ENCODE data around the gene ARHGEF2. TPM values are rescaled to one million over a fixed set of nuclear protein-coding genes. Genes with fewer than 3 reads are reported as not detected.
"Not testable (repeated sequence)": the region's sequence is repeated elsewhere in the genome, so short reads cannot be mapped to it uniquely, and the experiment has no call there.

The ARHGEF2 gene
- total RNA-seq, 2 experiments from 2014 or later, result 78.8 to 133 TPM

DNA sequence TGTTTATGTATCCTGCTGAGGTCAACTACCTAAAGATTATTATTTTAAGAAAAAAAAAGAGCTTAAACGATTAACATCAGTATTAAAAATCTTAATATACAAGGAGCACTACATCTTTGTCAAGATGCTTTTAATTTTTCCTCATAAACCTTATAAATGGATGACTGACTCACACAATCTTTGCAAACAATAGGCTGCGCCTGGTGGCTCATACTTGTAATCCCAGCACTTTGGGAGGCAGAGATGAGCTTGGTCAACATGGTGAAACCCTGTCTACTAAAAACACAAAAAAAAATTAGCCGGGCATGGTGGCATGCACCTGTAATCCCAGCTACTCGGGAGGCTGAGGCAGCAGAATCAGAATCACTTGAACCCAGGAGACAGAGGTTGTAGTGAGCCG, 45.9 kb downstream of the ARHGEF2 start:
- peaks cover 63% of the 10 kb centered on the region for H3K79me2 ChIP-seq (ENCODE audit: insufficient read depth, low read depth, low read length)
- POLR2A ChIA-PET, result interaction anchor here (0.8 to 4.1 kb wide), 8 partner anchors 15 to 88 kb away, joined by 3 to 19 read pairs (median 4); partner anchors contain the start of genes GON4L and SSR2

DNA sequence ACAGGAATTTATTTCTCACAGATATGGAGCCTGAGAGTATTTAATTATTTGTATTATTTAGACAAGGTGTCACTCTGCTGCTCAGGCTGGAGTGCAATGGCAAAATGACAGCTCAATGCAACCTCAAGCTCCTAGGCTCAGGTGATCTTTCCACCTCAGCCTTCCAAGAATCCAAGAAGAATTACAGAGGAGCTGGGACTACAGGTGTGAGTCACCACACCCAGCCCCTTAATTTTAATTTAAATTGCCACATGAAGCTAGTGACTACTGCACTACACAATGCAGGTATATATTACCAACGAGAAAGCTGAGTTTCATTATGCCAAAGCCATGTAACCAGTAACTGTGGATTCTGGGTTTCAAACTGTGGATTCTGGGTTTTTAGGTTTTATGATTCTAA, 46.3 kb downstream of the ARHGEF2 start:
- Histone ChIP-seq H3K36me3 (ENCODE audit: insufficient read depth, low read length) (peaks cover 69% of the 10 kb centered on the region), H3K79me2 (ENCODE audit: insufficient read depth, low read depth, low read length) (peaks cover 64% of the 10 kb centered on the region), H2AFZ (ENCODE audit: low read length) (no peak overlapping the region), H3K9me3 (ENCODE audit: low read length) (no peaks in the 10 kb centered on the region), H3K4me3 (ENCODE audit: low read depth, low read length, poor library complexity, severe bottlenecking) (peak overlapping the region; percentile 87), H4K20me1 (ENCODE audit: insufficient read depth, low read length) (peaks cover 24% of the 10 kb centered on the region), H3K9me2 (ENCODE audit: insufficient read depth, low read length) (no peaks in the 10 kb centered on the region), H3K4me2 (ENCODE audit: low read length) (peak overlapping the region; percentile 74), H3K27ac (ENCODE audit: low read depth, low read length, poor library complexity, severe bottlenecking) (no peak overlapping the region), H3K4me1 (ENCODE audit: insufficient read depth, low read length, poor library complexity, severe bottlenecking) (peaks cover 42% of the 10 kb centered on the region)
- DNase-seq (ENCODE audit: low spot score), result no peak
- ChIA-PET POLR2A (interaction anchor here (0.8 to 4.1 kb wide), 6 partner anchors 15 to 89 kb away, joined by 3 to 19 read pairs (median 6); partner anchors contain the start of genes GON4L and SSR2), CTCF (ENCODE audit: unreplicated experiment) (no interaction called here)
- intact Hi-C loops (cut with micrococcal nuclease; ENCODE audit: unreplicated experiment), result no loop called here
- TF ChIP-seq EZH2phosphoT487 (IDR thresholded peaks at IDR 0.05; ENCODE audit: borderline replicate concordance, low read depth, low read length), result no peak
- TF ChIP-seq, protein P1, sequence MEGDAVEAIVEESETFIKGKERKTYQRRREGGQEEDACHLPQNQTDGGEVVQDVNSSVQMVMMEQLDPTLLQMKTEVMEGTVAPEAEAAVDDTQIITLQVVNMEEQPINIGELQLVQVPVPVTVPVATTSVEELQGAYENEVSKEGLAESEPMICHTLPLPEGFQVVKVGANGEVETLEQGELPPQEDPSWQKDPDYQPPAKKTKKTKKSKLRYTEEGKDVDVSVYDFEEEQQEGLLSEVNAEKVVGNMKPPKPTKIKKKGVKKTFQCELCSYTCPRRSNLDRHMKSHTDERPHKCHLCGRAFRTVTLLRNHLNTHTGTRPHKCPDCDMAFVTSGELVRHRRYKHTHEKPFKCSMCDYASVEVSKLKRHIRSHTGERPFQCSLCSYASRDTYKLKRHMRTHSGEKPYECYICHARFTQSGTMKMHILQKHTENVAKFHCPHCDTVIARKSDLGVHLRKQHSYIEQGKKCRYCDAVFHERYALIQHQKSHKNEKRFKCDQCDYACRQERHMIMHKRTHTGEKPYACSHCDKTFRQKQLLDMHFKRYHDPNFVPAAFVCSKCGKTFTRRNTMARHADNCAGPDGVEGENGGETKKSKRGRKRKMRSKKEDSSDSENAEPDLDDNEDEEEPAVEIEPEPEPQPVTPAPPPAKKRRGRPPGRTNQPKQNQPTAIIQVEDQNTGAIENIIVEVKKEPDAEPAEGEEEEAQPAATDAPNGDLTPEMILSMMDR (conservative IDR thresholded peaks at IDR 0.05; ENCODE audit: low read length), result no peak
- no TSS peak for BruUV-seq (replicated peaks)

More for the DNA sequence above, 45.9 kb downstream of the ARHGEF2 start:
- peaks cover 42% of the 10 kb centered on the region for H3K4me1 ChIP-seq (ENCODE audit: insufficient read depth, low read length, poor library complexity, severe bottlenecking)
- peak overlapping the region; percentile 87 for H3K4me3 ChIP-seq (ENCODE audit: low read depth, low read length, poor library complexity, severe bottlenecking)
- intact Hi-C loops (cut with micrococcal nuclease; ENCODE audit: unreplicated experiment), result no loop called here
- H3K9me3 ChIP-seq (ENCODE audit: low read length), result no peaks in the 10 kb centered on the region
- TF ChIP-seq, protein P1 (conservative IDR thresholded peaks at IDR 0.05; ENCODE audit: low read length), result no peak
- no peak for TF ChIP-seq EZH2phosphoT487 (IDR thresholded peaks at IDR 0.05; ENCODE audit: borderline replicate concordance, low read depth, low read length)
- H3K36me3 ChIP-seq (ENCODE audit: insufficient read depth, low read length), result peaks cover 65% of the 10 kb centered on the region
- CTCF ChIA-PET (ENCODE audit: unreplicated experiment), result no interaction called here
- H3K27ac ChIP-seq (ENCODE audit: low read depth, low read length, poor library complexity, severe bottlenecking), result no peak overlapping the region
- no TSS peak for BruUV-seq (replicated peaks)
- no peak overlapping the region for H2AFZ ChIP-seq (ENCODE audit: low read length)
- peaks cover 24% of the 10 kb centered on the region for H4K20me1 ChIP-seq (ENCODE audit: insufficient read depth, low read length)
- no peak for DNase-seq (ENCODE audit: low spot score)
- peak overlapping the region; percentile 74 for H3K4me2 ChIP-seq (ENCODE audit: low read length)
- H3K9me2 ChIP-seq (ENCODE audit: insufficient read depth, low read length), result no peaks in the 10 kb centered on the region

- no TSS peak for BruUV-seq (replicated peaks)
These were observed 46.9 kb downstream of the ARHGEF2 start for GRCh38 chr1:155931332-155932038.

GRCh38 chr1:155930725-155931124, 47.6 kb downstream of the ARHGEF2 start:
- H4K20me1 ChIP-seq (ENCODE audit: insufficient read depth, low read length), result peaks cover 24% of the 10 kb centered on the region
- not testable (repeated sequence) for BruUV-seq (replicated peaks)

More at GRCh38 chr1:155931332-155932038, 46.9 kb downstream of the ARHGEF2 start:
- peak overlapping the region; percentile 87 for H3K4me3 ChIP-seq (ENCODE audit: low read depth, low read length, poor library complexity, severe bottlenecking)
- CTCF ChIA-PET (ENCODE audit: unreplicated experiment), result no interaction called here
- no peak for DNase-seq (ENCODE audit: low spot score)
- peak overlapping the region; percentile 74 for H3K4me2 ChIP-seq (ENCODE audit: low read length)
- peaks cover 42% of the 10 kb centered on the region for H3K4me1 ChIP-seq (ENCODE audit: insufficient read depth, low read length, poor library complexity, severe bottlenecking)
- H2AFZ ChIP-seq (ENCODE audit: low read length), result no peak overlapping the region
- no peaks in the 10 kb centered on the region for H3K9me3 ChIP-seq (ENCODE audit: low read length)
- H3K27ac ChIP-seq (ENCODE audit: low read depth, low read length, poor library complexity, severe bottlenecking), result no peak overlapping the region
- H3K9me2 ChIP-seq (ENCODE audit: insufficient read depth, low read length), result no peaks in the 10 kb centered on the region
- peaks cover 24% of the 10 kb centered on the region for H4K20me1 ChIP-seq (ENCODE audit: insufficient read depth, low read length)
- peaks cover 69% of the 10 kb centered on the region for H3K79me2 ChIP-seq (ENCODE audit: insufficient read depth, low read depth, low read length)
- peaks cover 75% of the 10 kb centered on the region for H3K36me3 ChIP-seq (ENCODE audit: insufficient read depth, low read length)
- POLR2A ChIA-PET, result interaction anchor here (0.9 to 2.3 kb wide), 3 partner anchors 14 to 74 kb away, joined by 4 to 13 read pairs (median 8); partner anchors contain the start of gene GON4L
- no peak for TF ChIP-seq EZH2phosphoT487 (IDR thresholded peaks at IDR 0.05; ENCODE audit: borderline replicate concordance, low read depth, low read length)
- TF ChIP-seq, protein P1 (conservative IDR thresholded peaks at IDR 0.05; ENCODE audit: low read length), result no peak
- intact Hi-C loops (cut with micrococcal nuclease; ENCODE audit: unreplicated experiment), result no loop called here

More at GRCh38 chr1:155930725-155931124, 47.6 kb downstream of the ARHGEF2 start:
- H3K9me2 ChIP-seq (ENCODE audit: insufficient read depth, low read length); H2AFZ ChIP-seq (ENCODE audit: low read length); intact Hi-C loops (cut with micrococcal nuclease; ENCODE audit: unreplicated experiment); H3K27ac ChIP-seq (ENCODE audit: low read depth, low read length, poor library complexity, severe bottlenecking); DNase-seq (ENCODE audit: low spot score); H3K9me3 ChIP-seq (ENCODE audit: low read length); CTCF ChIA-PET (ENCODE audit: unreplicated experiment): not testable (repeated sequence)
- Histone ChIP-seq H3K36me3 (ENCODE audit: insufficient read depth, low read length) (peaks cover 83% of the 10 kb centered on the region), H3K79me2 (ENCODE audit: insufficient read depth, low read depth, low read length) (peaks cover 76% of the 10 kb centered on the region), H3K4me1 (ENCODE audit: insufficient read depth, low read length, poor library complexity, severe bottlenecking) (peaks cover 42% of the 10 kb centered on the region), H3K4me2 (ENCODE audit: low read length) (peak overlapping the region; percentile 74), H3K4me3 (ENCODE audit: low read depth, low read length, poor library complexity, severe bottlenecking) (peak overlapping the region; percentile 87)
- POLR2A ChIA-PET, result interaction anchor here (2.3 kb wide), 1 partner anchor 48 kb away, joined by 8 read pairs; no protein-coding TSS in a partner anchor
